HG02938 (cell line): ENCODE results near the gene SMIM8.
A peak's percentile ranks its signal among the peaks of the same experiment; 100 is the strongest.

Source experiments
- ATAC-seq: cut with Tn5 transposase; IDR thresholded peaks from one replicate; pipeline ENCODE4 v1.9.1; 2021; ENCODE audit warnings: mild to moderate bottlenecking, moderate library complexity; ENCODE audit not compliant: unreplicated experiment

The SMIM8 gene

GRCh38 chr6:87333591-87334181 is 11.3 kb downstream of the SMIM8 start:
- ATAC-seq = no peak

- no peak for ATAC-seq
Observed at GRCh38 chr6:87334683-87335082, 12.3 kb downstream of the SMIM8 start.

DNA sequence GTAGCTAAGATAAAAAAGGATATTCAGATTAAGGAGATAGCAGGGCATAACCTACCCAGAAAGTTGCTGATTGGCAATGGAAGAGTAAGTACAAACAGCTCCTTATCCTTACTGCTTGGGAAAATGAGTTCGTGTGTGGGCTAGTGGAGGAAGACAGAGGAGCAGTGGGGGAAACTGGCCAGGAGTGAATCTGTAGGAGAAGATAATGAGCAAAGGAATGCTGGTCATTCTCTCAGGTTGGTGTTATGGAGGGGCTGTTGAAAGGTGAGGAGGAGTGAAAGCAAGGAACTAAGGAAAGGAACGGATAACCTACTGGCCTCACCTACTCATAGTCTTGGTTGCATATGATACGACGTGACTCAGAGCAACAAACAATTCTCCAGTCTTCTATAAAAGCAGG is 14.0 kb downstream of the SMIM8 start:
- no peak for ATAC-seq

- no peak for ATAC-seq
Observed at GRCh38 chr6:87340230-87340629, 17.8 kb downstream of the SMIM8 start.

GRCh38 chr6:87341158-87341557 is 18.8 kb downstream of the SMIM8 start:
- no peak for ATAC-seq

GRCh38 chr6:87341899-87342298 is 19.5 kb downstream of the SMIM8 start:
- ATAC-seq = peak; percentile 92

DNA sequence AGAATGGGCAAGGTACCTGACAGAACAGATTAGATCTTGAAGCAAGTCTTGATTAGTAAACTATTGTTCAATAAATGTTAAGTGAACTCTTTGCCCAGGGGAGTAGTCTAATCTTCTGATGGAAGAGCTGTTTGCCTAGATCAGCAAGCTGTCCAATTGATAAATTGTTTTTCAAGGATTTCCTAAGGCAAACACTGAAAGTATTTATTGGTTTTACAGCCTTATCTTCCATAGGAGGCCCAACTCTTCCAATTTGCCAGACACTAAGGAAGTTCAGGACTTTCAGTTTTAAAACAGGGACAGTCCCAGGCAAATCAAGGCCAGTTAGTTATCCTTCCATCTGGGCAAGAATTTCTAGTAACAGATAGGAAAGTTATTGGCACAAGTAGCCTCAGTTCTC is 20.4 kb downstream of the SMIM8 start:
- no peak for ATAC-seq

GRCh38 chr6:87344731-87345130 is 22.3 kb downstream of the SMIM8 start, which contains the start of gene C6orf163:
TSS of gene C6orf163 (plus strand) at chr6:87344813. CDS start at chr6:87345100, 287 bp downstream.
- ATAC-seq = no peak

GRCh38 chr6:87346700-87347099 is 24.3 kb downstream of the SMIM8 start:
- ATAC-seq = no peak

- ATAC-seq = no peak
Observed at GRCh38 chr6:87349896-87350295, 27.5 kb downstream of the SMIM8 start.

DNA sequence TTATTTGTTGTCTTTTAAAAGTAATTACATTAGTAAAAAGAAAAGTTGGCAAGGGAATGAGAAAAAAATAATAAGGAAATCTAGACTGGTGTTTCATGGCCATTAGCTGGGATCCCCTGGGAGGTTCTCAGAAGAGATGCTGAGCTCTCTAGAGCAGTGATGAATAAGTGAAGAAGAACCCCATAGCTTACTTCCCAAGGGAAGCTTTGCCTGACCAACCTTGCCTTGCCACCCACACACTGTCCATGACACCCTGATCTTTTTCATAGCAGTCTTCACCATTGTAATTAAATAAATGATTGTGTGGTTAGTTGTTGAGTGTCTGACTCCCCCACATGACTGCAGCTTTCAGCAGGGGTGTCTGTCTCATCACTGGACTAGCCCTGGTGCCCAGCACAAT is 28.1 kb downstream of the SMIM8 start:
- no peak for ATAC-seq

- ATAC-seq = no peak
Observed at GRCh38 chr6:87351583-87351982, 29.2 kb downstream of the SMIM8 start.

DNA sequence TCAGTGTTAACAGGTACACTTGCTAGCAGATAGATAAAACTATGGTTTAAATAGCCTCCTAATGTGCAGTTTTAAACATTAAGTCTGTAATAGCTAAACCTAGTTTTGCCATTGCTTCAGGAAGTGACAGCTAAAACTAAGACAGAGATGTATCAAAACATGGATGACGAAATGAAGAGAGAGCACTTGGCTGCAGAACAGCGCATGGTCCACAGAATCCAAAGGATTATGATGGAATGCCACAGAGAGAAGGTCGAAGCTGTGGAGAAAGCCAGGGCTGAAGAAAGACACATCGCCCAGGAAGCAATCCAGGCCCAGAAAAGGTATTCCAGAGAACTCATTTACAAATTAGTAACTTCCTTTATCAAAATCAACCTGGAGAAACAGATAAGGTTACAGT is 33.8 kb downstream of the SMIM8 start:
- ATAC-seq = no peak

GRCh38 chr6:87357479-87358196 is 35.2 kb downstream of the SMIM8 start:
- ATAC-seq = no peak

GRCh38 chr6:87364602-87365252 is 42.3 kb downstream of the SMIM8 start:
- ATAC-seq = no peak

DNA sequence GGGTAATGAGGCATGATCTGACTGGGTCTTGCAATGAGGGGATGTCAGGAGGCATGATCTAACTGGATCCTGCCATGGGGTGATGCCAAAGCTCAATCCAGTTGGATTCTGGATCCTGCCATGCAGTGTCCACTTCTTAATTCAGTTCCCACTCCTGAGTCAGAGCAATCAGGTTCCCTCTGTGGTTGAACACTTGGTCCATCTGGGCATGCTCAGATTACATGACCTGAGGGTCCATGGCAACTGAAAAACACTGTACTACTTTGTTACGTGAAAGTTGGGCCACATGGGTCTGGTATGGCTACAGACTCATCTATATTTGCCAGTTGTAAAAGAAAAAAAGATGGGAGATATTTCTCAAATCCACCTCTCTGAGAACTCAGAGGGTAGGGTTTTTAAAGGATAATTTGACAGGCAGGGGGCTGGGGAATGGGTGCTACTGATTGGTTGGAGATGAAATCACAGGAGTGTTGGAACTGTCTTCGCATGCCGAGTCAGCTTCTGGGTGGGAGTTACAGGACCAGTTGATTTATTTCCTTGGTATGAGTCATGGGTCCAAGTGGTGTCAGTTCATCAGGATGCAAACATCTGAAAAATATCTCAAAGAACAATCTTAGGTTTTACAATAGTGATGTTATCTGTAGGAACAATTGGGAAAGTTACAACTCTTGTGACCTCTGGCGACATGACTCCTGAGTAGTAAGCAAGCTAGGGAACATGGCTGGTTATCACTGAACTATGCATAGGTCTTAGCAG is 43.9 kb downstream of the SMIM8 start:
- no peak for ATAC-seq

GRCh38 chr6:87366899-87367298 is 44.5 kb downstream of the SMIM8 start:
- ATAC-seq = no peak

DNA sequence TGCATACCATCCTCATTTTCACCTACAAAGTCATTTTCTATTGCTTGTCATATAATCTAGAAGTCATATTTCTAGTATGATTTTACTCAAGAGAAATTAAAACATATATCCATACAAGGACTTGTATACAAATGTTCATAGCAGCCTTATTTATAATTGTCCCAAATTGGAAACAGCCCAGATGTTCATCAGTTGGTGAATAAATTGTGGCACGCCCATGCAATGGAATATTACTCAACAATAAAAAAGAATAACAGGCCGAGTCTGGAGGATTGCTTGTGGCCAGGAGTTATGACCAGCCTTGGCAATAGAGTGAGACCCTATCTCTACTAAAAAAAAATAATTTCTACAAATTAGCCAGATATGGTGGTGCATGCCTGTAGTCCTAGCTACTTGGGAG is 51.0 kb downstream of the SMIM8 start:
- no peak for ATAC-seq

- ATAC-seq = no peak
Observed at GRCh38 chr6:87375315-87375714, 52.9 kb downstream of the SMIM8 start.

DNA sequence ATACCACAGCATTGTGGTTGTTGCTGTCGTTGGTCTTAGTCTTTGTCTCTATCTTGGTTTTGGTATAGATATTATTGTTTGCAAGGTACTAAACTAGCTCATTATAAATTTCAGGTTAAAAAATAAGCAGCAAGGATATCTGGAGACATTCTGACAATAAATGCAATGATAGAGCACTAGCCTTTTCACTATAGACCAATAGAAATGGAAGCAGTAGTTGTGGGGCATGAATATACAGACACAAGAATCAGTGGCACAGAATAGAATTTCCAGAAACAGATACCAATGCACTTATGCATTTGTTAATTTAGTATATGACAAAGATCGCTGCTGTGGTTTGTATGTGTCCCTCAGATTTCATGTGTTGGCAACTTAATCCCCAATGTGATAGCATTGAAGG is 54.3 kb downstream of the SMIM8 start:
- no peak for ATAC-seq

GRCh38 chr6:87378947-87379346 is 56.6 kb downstream of the SMIM8 start:
- ATAC-seq = peak; percentile 59
